DLD1 (cell line): Measurements from ENCODE around the gene KCNK18.
"Not testable (repeated sequence)": the region's sequence is repeated elsewhere in the genome, so short reads cannot be mapped to it uniquely, and the experiment has no call there.

Experiments
- in situ Hi-C: cut with HindIII; loops from 2 replicates; pipeline ENCODE4 v1.10.0; 2017; ENCODE audit warnings: low sequenced_read_pairs

KCNK18 gene

DNA sequence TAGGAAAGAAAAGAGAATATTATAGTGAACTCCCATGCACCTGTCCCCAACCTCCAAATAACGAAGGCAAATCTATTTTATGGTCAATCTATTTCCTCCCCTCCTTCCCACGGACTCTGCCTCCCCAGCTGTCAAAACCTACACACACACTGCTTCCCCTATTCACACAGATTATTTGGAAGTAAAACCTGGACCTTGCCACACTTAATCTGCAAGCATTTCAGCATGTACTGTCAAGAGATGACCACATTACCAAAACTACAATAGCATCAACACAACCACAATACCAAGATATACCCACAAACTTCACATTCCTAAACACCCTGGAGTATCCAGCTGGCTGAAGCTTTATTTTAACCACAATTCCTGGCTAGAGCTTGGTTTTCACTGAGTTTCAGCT lies 27.8 kb upstream of the KCNK18 start:
- in situ Hi-C loops, result no loop called here

DNA sequence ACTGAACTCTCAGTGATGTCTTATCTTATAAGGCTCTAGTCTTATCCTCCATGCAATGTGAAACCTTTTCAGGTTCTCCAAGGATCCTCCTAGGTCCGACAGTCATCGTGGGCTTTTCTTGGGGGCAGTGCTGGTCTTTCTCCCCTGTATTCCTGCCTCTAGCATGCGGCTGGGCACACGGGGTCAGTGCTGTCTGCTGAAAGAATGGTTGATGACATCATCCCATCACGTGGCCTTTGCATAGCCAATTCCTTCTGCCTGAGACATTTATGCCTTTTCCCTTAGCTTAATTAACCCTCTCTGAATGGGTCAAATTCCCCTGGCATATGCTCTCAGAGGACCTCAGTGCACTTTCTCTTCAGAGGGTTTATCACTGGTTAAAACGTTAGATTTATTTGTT lies 27.0 kb upstream of the KCNK18 start:
- in situ Hi-C loops, result no loop called here

DNA sequence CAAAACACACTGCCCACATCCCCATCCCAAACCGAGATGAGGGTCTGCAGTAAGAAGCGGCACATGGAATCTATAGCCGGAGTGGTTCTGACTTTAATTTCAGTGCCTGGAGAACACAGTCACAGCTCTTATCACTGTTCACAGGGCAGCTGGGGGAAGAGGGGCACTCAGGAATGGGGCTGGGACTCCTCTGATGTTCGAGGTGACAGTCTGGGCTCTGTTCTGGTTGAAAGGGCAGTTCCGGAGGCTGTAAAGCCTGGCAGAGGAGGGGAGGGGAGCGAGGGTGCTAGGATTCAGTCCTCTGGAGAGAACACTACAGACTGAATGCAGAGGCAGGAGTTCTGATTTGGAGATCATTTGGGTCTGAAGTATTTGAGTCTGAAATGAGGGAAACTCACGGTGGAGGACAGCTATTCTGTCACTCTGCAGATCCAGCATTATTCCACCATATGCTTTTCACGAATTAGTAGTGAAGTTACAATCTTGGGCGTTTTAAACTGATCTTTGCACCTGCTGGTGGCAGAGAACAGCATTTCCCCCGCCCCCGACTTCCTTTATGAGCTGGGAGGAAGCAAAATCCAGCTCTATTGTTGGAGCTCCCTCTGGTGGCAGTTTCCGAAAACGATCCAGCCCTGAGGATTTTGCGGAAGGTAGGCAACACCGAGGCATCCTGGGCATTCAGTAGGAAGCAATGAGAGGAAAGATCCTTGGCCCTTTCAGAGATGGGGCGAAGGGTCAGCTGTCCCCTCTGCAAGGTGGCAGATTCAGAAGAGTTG lies 22.7 kb upstream of the KCNK18 start:
- in situ Hi-C loops, result no loop called here

DNA sequence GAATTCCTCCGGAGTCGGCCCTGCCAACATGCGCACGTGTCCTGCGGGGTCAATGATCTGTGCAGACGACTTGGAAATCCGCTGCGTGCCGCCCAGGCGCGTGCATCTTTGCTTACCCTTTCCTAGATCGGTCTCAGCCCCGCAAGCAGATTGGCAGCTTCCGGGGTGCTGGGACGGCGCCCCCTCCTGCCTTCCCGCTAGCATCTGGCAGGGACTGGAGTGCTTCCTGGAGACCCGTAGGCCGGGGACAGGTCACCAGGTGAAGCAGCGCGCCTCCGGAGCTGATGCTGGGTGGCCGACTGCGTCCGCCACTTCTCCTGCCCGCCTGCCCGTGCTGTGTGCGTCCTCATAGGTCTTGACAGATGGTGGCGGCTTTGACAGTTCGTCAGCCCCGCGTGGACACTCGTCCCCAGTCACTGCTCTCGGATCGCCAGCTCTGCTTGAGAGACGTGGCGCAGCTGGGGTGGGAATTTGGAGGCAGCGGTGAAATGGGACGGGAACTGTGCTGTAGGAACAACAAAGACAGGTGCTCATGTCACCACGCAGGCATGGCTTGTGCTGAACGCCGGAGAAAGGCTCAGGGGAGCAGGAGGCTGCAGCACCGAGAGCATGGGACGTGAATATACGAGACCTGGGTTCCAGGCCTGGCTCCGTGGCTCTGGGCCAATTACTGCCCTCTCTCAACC lies 21.9 kb upstream of the KCNK18 start:
- in situ Hi-C loops, result no loop called here

DNA sequence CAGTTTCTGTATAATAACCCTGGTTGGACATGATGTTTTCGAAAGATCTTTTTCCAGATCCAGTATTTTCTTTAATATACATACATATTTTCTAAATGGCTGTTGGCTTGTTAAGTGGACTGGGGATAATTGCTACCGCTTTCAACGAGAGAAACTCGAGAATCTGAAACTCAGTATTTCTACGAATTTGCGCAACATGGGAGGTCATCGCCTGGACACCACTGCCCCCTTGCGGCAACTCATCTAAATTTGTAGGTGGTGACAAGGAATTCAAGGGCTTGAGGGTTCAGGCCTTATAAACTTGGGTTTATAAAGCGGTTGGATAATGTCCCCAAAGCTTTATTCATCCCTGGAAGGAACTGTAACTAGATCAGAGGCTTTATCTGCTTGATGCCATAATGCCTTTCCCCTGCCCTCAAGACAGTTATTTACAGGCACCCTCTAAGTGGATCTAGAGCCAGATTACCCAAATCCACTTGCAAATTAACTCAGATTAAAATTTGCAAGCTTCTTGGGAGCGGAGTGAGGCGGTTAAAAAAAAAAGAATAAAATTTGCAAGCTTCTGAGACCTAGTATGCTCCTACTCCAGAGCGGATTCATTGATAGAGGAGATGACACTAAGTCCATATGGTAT lies 21.3 kb upstream of the KCNK18 start:
- in situ Hi-C loops, result no loop called here

DNA sequence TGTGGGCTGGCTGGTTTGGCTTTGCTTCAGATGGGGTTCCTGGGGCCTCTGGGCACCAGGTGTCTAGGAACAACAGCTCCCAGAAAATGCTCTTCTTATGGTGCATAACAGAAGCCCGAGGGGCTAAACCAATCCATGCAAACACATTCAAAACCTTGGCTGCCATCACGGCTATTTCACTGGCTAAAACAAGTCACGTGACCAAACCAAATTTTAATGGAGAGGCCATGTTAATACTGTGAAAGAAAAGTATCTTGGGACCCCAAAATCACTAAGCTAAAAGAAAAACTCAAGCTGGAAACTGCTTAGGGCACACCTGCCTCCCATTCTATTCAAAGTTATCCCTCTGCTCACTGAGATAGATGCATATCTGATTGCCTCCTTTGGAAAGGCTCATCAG lies 19.1 kb upstream of the KCNK18 start:
- in situ Hi-C loops, result no loop called here

DNA sequence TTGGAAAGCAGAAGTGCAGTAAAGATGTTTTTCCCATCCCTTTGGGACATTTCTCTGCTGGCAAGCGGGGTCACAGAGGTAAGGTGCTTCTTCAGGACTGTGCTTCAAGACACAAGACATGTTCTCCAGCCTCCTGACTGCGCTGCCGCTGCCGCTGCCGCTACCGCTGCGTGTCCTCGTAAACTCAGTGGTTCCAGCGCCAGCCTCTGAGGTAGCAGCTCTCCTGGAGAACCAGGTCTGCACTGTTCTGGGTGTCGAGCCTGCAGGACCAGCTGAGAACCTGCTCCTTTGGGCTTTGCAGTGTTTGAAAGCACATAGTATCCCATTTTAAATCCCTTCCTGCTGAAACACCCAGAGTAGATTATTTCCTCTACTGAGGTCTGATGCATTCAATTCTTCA lies 13.0 kb upstream of the KCNK18 start:
- in situ Hi-C loops, result no loop called here

DNA sequence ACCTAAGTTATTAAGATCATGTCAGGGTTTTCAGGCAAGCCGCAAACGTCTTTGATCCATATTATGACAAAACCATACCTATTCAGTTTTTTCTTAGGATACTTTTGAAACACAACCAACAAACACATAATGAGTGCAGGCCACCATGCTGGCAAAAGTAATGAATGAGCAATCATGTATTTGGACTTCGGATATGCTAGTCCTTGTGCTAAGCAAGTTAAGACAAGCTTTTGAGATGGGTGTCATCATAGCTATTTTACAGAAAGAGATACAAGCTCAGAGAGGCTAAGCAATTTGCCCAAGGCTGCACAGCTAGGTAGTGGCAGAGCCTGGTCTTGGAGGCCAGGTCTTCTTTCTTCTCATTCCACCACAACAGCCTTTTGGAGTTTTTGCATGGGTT lies 12.5 kb upstream of the KCNK18 start:
- in situ Hi-C loops, result no loop called here

DNA sequence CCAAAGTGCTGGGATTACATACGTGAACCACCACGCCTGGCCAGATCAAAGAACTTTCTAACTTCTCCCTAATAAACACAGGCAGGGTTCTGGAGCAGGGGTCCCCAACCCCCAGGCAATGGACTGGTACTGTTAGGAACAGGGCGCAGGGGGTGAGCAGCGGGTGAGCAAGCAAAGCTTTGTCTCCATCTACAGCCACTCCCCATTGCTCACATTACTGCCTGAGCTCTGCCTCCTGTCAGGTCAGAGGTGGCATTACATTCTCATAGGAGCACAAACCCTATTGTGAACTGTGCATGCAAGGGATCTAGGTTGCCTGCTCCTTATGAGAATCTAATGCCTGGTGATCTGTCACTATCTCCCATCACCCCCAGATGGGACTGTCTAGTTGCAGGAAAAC lies 11.5 kb upstream of the KCNK18 start:
- in situ Hi-C loops, result not testable (repeated sequence)

DNA sequence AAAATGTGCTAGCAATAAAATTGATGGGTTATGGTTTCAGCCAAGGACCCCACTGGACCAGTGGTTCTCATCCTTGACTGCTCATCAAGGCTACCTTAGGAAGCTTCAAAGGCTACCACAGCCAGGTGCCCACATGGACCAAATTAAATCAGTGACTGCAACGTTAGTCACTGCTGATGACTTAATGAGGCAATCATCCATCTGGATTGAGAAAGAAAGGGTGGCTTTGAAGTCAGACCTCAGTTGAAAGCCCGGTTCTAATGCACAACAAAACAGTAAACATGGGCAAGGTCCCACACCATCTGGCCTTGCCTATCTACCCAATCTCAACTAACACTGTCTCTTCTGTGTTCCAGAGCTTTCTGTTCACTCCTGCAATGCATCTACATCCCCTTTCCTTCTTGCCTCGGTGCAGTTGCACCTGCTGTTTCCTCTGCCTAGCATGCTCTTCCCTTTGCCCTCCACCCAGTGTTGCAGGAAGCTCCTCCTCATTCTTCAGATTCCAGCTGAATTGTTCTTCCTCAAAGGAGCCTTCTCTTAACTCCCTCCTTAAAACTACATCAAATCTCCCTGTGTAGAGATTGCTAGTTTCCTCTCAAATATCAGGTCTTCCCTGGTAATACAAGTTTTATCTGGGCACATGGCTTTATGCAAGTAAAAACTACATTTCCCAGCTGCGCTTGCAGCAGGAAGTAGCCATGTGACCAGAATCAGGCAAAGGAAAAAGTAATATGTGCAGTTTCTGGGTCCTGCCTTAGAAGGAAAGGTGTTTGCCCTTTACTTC lies 10.3 kb upstream of the KCNK18 start:
- in situ Hi-C loops, result no loop called here

DNA sequence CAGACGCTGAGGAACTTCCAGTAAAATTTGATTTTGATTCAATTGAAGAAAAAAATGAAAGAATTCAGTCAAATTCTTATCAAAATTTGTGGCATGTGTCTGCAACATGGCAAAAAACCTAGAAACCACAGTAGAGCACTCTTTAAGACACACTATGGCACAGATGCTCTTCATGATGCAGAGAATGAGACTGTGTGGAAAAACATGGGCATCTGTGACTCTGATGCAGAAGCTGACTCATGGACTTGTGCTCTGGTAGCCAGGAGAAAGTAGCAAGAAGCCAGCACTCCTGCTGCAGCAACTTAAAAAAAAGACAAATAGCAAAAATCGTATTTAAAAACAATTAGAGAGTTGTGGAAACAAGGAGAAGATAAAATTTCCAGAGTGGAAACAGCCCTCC lies 8.9 kb upstream of the KCNK18 start:
- in situ Hi-C loops, result no loop called here

DNA sequence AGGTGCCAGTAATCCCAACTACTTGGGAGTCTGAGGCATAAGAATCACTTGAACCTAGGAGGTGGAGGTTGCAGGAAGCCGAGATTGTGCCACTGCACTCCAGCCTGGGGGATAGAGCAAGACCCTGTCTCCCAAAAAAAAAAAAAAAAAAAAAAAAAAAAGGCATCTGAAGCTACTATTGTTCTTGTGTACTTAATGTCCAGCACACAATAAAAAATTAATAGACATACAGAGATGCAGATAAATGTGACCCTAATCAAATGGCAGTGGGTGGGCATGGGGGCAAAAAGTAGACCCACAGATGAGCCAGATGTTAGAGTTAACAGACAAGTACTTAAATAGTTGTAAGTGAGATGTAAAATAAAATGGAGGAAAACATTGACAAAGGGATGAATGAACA lies 7.7 kb upstream of the KCNK18 start:
- in situ Hi-C loops, result no loop called here

DNA sequence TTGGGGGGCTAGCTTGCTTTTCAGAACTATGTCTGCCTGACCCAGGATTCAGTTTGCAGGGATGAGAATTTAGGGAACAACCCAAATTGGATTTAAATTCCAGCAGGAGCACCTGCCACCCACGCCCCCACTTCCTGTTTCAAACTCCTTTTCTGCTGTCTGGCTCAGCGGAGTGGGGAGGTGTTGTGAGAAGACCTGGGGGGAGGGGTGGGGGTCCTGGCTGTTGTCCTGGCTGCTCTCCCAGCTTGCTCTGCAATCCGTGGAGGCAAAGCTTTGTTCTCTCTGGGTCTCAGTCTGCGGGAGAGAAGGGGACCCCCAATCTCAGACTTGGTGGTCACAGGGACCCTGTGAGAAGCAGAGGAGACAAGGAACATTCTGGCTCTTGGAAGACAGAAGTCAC lies 799 bp downstream of the KCNK18 start:
- in situ Hi-C loops, result no loop called here

DNA sequence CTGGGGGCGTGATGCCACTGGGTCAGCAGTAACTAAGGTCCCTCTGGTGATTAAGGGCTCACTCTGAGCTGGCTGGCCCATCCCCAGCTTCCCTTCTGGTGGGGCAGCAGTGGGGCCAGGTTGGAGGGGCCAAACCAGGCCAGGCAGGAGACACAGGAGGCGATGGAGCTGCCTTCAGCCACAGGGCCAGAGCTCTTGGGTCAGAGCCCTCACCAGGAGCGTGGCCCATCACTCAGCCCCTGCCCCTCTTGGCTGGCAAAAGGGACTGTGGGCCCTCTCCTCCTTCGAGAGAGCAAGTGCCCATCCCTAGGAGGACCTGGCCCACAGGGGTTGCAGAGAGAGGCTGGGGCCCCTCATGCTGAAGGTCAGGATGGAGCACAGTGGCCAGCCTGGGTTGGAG lies 4.5 kb downstream of the KCNK18 start:
- in situ Hi-C loops, result no loop called here

DNA sequence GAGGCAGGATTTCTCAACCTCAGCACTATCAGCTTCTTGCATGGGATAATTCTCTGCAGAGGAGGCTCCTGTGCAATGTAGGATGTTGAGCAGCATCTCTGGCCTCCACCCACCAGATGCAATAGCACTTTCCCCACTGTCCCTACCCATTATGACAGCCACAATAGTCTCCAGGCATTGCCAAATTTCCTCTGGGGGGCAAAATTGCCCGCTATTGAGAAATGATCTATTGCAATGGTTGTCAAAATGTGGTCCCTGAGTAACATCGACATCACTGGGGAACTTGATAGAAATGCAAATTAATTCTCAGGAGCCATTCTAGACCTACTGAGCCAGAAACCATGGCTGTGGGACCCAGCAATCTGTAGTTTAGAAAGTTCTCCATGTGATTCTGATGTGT lies 7.0 kb downstream of the KCNK18 start:
- in situ Hi-C loops, result no loop called here

DNA sequence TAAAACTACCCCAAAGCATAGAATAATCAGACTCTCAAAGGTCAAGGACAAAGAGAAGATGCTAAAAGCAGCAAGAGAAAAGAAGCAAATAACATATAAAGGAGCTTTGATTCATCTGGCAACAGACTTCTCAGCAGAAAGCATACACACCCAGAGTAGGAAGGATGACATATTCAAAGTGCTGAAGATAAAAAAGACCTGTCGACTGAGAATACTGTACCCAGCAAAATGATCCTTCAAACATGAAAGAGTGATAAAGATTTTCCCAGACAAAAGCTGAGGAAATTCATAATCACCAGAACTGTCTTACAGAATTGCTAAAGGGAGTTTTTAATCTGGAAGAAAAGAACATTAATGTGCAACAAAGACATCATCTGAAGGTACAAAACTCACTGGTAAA lies 14.9 kb downstream of the KCNK18 start:
- in situ Hi-C loops, result no loop called here

DNA sequence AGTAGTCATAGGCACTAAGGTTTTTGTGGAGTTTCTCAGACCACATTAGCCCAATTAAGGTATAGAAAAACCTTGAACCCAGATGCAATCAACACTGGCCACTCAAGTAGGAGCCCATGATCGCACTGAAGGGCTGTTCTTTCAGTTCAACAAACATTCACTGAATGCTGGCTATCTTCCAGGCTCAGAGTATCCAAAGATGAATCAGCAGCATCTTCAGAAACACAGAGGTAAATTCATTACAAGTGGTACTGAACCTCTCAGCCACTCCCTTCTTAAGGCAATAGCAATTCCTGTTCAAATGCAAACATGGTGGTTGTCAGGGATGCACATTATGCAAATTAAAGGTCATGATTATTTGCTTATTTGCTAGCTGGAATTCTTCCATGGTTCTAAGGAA lies 17.1 kb downstream of the KCNK18 start:
- in situ Hi-C loops, result no loop called here

DNA sequence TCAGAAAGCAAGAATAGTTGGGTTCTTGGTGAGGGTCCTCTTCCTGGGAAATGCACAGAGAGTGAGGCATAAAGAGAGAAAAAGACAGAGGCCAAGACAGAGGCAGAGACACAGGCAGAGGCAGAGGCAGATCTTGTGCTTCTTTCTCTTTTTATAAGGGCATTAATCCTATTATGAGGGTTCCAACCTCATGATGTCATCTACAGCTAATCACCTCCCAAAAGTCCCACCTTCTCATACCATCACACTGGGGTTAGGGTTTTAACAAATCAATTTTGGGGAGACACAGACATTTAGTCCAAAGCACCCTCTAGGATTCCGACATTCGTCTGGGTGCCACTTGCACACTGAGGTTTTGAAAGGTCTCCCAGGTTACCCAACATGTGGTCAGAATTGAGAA lies 17.8 kb downstream of the KCNK18 start:
- in situ Hi-C loops, result no loop called here

DNA sequence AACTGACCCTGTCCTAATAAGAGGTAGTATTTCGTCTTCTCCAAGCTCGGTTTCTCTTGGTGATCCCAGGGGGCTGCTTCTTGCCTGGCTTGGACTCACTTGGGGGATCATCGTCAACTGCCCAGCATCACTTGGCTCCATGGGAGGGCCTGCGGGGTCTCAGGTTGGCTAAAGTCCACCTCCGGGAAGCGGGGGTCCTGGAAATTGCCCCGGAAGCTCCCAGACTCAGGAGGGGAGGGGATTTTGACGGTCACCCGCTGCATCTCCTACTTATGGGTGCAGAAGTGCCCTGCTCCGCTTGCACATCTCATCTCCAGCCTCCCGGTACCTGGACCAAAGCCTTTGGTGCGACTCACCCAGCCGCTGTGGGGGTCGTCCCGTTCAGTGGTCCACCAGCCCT lies 18.7 kb downstream of the KCNK18 start:
- in situ Hi-C loops, result no loop called here

DNA sequence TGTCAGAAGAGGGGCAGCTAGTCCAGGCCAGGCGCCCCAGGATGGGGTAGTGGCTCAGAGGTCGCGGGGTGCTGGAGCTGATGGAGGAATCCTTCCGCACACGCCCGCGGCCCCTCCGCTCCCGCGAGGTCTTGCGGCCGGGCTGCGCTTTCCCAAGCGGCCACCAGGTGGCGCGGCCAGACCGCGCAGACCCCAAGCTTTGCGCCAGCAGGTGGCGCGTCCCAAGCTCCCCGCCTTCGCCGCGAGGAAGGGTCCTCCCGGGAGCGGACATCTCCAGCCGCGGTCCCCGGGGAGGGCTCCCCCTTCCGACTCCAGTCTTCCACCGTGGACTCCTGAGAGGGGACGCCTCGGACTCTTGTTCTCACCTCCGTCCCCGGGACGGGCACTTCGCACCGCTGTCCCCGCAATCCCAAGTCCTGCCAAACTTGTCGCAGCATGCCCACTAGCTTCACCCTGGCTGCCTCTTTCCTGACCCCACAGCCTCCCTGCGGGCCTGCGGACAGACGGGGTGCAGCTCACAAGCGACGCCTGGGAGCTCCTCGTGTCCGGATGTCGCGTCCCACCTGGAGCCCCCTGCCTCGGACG lies 19.4 kb downstream of the KCNK18 start:
- in situ Hi-C loops, result no loop called here

DNA sequence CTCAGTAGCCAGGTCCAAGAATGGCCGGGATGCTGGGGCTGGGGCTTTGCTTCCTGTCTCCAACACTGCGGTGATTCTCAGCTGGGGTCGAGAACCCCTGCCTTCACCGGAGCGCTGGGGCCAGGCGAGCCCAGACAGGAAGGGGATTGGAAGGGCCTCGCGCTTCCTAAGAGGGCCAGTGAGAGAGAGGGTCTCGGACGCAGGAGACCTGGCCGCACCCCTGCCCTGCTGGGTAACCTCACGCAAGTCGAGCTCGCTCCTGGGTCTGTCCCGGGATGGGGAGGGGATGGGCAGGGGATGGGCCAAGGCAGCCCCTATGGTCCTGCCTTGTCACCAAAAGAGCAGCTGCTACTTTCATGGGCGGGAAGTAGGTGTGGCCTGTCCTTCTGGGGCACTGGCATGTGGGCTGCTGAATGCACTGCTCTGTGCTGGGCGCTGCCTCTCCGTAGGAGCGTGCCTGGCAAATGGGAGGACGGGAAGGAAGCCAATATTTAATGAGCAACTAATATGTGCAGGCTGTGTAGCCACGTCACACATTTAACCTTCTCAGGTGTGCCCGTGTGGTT lies 20.0 kb downstream of the KCNK18 start:
- in situ Hi-C loops, result no loop called here
